ENCODE measurements around the gene LEMD2. TPM values are rescaled to one million over a fixed set of nuclear protein-coding genes. Genes with fewer than 3 reads are reported as not detected.

The LEMD2 gene
- polyA plus RNA-seq, 3 donors, result 11.4 to 59.5 (median 13.8) TPM

DNA sequence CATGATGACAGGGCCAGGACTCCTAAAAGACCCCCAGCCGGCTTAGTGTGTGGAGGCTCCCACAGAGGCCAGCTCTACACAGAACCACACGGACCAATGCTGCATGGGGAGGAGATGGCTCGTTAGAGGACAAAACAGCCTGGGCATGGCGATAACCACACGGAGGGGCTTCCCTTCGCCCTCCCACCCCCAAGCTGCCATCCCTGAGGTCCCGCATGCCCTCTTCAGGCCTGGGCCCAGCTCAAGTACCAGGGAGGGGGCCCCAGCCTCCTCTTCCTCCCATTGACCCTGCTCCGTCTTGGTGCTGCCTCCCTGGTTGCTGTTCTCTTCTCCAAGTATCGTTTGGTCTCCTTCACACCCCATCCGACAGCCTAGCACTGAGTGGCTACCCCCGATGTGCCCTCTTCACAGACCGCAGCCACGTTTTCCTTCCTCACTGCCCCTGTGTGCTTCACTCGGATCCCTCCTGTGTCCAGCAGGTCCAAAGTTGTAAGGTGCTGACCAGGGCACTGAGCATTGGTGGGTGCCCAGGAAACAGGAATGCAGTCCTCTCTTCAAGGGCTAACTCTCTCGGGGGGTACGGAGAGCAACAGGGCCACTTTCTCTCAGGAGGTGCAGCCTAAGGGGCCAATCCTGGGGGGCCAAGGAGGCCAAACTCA lies 24.4 kb upstream of the LEMD2 start:
- WGBS (ENCODE audit: insufficient coverage), result 75% methylated on average over 13 of the region's 16 CpGs
- no peaks in the 10 kb centered on the region for H3K4me1 Mint-ChIP-seq
- H3K27me3 Mint-ChIP-seq (ENCODE audit: low read depth in 3 of 3), result peaks cover 25 to 52% (median 33%) of the 10 kb centered on the region in 3 donors
- H3K79me2 ChIP-seq (ENCODE audit: insufficient read depth, low read length), result no peaks in the 10 kb centered on the region
- TF ChIP-seq, protein P1, sequence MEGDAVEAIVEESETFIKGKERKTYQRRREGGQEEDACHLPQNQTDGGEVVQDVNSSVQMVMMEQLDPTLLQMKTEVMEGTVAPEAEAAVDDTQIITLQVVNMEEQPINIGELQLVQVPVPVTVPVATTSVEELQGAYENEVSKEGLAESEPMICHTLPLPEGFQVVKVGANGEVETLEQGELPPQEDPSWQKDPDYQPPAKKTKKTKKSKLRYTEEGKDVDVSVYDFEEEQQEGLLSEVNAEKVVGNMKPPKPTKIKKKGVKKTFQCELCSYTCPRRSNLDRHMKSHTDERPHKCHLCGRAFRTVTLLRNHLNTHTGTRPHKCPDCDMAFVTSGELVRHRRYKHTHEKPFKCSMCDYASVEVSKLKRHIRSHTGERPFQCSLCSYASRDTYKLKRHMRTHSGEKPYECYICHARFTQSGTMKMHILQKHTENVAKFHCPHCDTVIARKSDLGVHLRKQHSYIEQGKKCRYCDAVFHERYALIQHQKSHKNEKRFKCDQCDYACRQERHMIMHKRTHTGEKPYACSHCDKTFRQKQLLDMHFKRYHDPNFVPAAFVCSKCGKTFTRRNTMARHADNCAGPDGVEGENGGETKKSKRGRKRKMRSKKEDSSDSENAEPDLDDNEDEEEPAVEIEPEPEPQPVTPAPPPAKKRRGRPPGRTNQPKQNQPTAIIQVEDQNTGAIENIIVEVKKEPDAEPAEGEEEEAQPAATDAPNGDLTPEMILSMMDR (IDR thresholded peaks at IDR 0.05), result no peak
- H3K9me3 ChIP-seq (replicated peaks in 1 of 2; ENCODE audit: control insufficient read depth in 1 of 2, insufficient read depth in 1 of 2, low read length in 2 of 2), result no peaks in the 10 kb centered on the region
- no peaks in the 10 kb centered on the region for H3K36me3 Mint-ChIP-seq
- H3K4me3 ChIP-seq (replicated peaks in 1 of 3; ENCODE audit: low read depth in 2 of 3, low read length in 3 of 3), result no peak overlapping the region
- no peak overlapping the region for H2AFZ ChIP-seq (ENCODE audit: insufficient read depth, low read depth, low read length, poor library complexity, severe bottlenecking)
- intact Hi-C loops (cut with micrococcal nuclease), result no loop called here
- peaks cover 6 to 21% of the 10 kb centered on the region in 2 donors for H3K27me3 ChIP-seq (ENCODE audit: control insufficient read depth in 2 of 2, insufficient read depth in 2 of 2, low read length in 2 of 2)
- no peaks in the 10 kb centered on the region for H3K4me1 ChIP-seq (ENCODE audit: control insufficient read depth in 1 of 2, insufficient read depth in 2 of 2, low read length in 2 of 2)
- H3K36me3 ChIP-seq (replicated peaks in 1 of 2; ENCODE audit: control insufficient read depth in 1 of 2, insufficient read depth in 2 of 2, low read length in 2 of 2), result no peaks in the 10 kb centered on the region
- H3K27ac ChIP-seq (ENCODE audit: low read depth in 1 of 2, low read length in 2 of 2), result no peak overlapping the region
- no peak overlapping the region for H3K4me2 ChIP-seq (replicated peaks; ENCODE audit: extremely low read depth, low read length, poor library complexity, severe bottlenecking)
- no peak for DNase-seq
- H3K9ac ChIP-seq (ENCODE audit: insufficient read depth, low read length, poor library complexity, severe bottlenecking), result no peak overlapping the region
- H3K27ac Mint-ChIP-seq, result no peak overlapping the region
- H3K4me3 Mint-ChIP-seq, result no peak overlapping the region
- peaks cover 0 to 2% (median 0%) of the 10 kb centered on the region in 7 donors for H3K9me3 Mint-ChIP-seq
- no peaks in the 10 kb centered on the region for H4K20me1 ChIP-seq (ENCODE audit: insufficient read depth, low read length)

DNA sequence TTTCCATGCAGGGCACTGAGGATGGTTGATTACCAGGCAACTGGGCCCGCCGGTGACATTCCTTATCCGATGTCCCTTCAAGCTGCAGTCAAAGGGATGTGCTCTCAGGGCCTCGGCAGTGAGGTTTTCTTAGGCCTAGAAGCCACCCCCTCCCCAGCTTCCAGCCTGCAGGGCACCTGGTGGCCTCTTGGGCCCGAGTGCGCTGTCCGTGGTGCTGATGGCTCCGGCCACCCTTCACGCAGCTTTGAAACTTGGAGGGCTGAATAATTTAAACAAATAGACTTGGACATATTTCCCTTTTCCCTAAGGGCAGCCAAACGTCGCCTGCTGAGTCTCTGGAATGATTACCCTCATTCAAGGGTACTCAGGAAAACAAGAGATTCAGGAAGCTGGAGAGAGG lies 23.7 kb upstream of the LEMD2 start:
- Histone ChIP-seq H3K4me1 (ENCODE audit: control insufficient read depth in 1 of 2, insufficient read depth in 2 of 2, low read length in 2 of 2) (peaks cover 0 to 2% of the 10 kb centered on the region in 2 donors), H3K27ac (ENCODE audit: low read depth in 1 of 2, low read length in 2 of 2) (no peak overlapping the region), H3K9me3 (replicated peaks in 1 of 2; ENCODE audit: control insufficient read depth in 1 of 2, insufficient read depth in 1 of 2, low read length in 2 of 2) (no peaks in the 10 kb centered on the region), H4K20me1 (ENCODE audit: insufficient read depth, low read length) (no peaks in the 10 kb centered on the region), H3K4me3 (replicated peaks in 1 of 3; ENCODE audit: low read depth in 2 of 3, low read length in 3 of 3) (no peak overlapping the region), H2AFZ (ENCODE audit: insufficient read depth, low read depth, low read length, poor library complexity, severe bottlenecking) (no peak overlapping the region), H3K36me3 (replicated peaks in 1 of 2; ENCODE audit: control insufficient read depth in 1 of 2, insufficient read depth in 2 of 2, low read length in 2 of 2) (no peaks in the 10 kb centered on the region), H3K9ac (ENCODE audit: insufficient read depth, low read length, poor library complexity, severe bottlenecking) (no peak overlapping the region), H3K79me2 (ENCODE audit: insufficient read depth, low read length) (no peaks in the 10 kb centered on the region), H3K4me2 (replicated peaks; ENCODE audit: extremely low read depth, low read length, poor library complexity, severe bottlenecking) (no peak overlapping the region), H3K27me3 (ENCODE audit: control insufficient read depth in 2 of 2, insufficient read depth in 2 of 2, low read length in 2 of 2) (peaks cover 6 to 28% of the 10 kb centered on the region in 2 donors)
- peaks cover 0 to 2% (median 0%) of the 10 kb centered on the region in 7 donors for H3K9me3 Mint-ChIP-seq
- TF ChIP-seq, protein P1 (IDR thresholded peaks at IDR 0.05), result peak; percentile 23
- no peak overlapping the region for H3K4me3 Mint-ChIP-seq
- no peak for DNase-seq
- no peak overlapping the region for H3K27ac Mint-ChIP-seq
- WGBS (ENCODE audit: insufficient coverage), result 16% methylated on average over 6 of the region's 11 CpGs
- H3K36me3 Mint-ChIP-seq, result no peaks in the 10 kb centered on the region
- H3K4me1 Mint-ChIP-seq, result peaks cover 3% of the 10 kb centered on the region
- peaks cover 25 to 56% (median 39%) of the 10 kb centered on the region in 3 donors for H3K27me3 Mint-ChIP-seq (ENCODE audit: low read depth in 3 of 3)
- intact Hi-C loops (cut with micrococcal nuclease), result no loop called here

All from CD14-positive monocyte (primary cell).